SK-N-SH (cell line): ENCODE data around the gene YAF2. TPM values are rescaled to one million over a fixed set of nuclear protein-coding genes. Genes with fewer than 3 reads are reported as not detected.

ENCODE experiments used
- CTCF ChIA-PET: fragments of 300-600, 350-600 bp; formaldehyde crosslinking; extraction: SDS; loops from one replicate; lab custom pipeline; 2021; lab: Yijun Ruan, JAX
- POLR2A ChIA-PET: fragments of 350-600 bp; sonication (Branson Sonifier 250); formaldehyde crosslinking; extraction: SDS; loops from one replicate; lab custom pipeline; 2020; ENCODE audit warnings: antibody characterized with exemption, inconsistent platforms; lab: Yijun Ruan, JAX
- DNase-seq: peaks from one replicate; pipeline ENCODE4 v3.0.0; 2012
- H2AFZ ChIP-seq: fragments of 200-600 bp; sonication (generic); 2 replicates; pipeline ENCODE4 v1.8.1; 2016; ENCODE audit warnings: antibody characterized with exemption, mild to moderate bottlenecking, low read depth
- H3F3A ChIP-seq: fragments of 200-600 bp; sonication (generic); replicated peaks from 2 replicates; pipeline ENCODE3; 2016; ENCODE audit warnings: antibody characterized with exemption, mild to moderate bottlenecking; ENCODE audit not compliant: insufficient read depth
- H3K27ac ChIP-seq, 2 experiments: fragments of 200-500 bp in 1 of 2; fragments of 200-600 bp in 1 of 2; sonication (Bioruptor generic) in 1 of 2; sonication (generic), shearing (Covaris generic) in 1 of 2; 2 replicates each; pipeline versions ENCODE4 v1.5.1 to v1.6.1; 2014 to 2016; ENCODE audit warnings: low read depth in 2 of 2, inconsistent platforms in 1 of 2, low read length in 1 of 2, mild to moderate bottlenecking in 1 of 2, mixed read lengths in 1 of 2
- H3K27me3 ChIP-seq: fragments of 200-600 bp; sonication (generic), shearing (Covaris generic); 2 replicates; pipeline ENCODE4 v1.6.1; 2016; ENCODE audit warnings: mixed run types; ENCODE audit not compliant: insufficient read depth
- H3K36me3 ChIP-seq, 2 experiments: fragments of 200-500 bp in 1 of 2; fragments of 200-600 bp in 1 of 2; sonication (Bioruptor generic) in 1 of 2; sonication (generic) in 1 of 2; replicated peaks in 1 of 2; 2 replicates each; pipeline versions ENCODE3 to v1.5.1; 2014 to 2016; ENCODE audit warnings: low read length in 1 of 2, mild to moderate bottlenecking in 1 of 2; ENCODE audit not compliant: insufficient read depth in 2 of 2, control insufficient read depth in 1 of 2
- H3K4me1 ChIP-seq, 2 experiments: fragments of 200-500 bp in 1 of 2; fragments of 200-600 bp in 1 of 2; sonication (Bioruptor generic) in 1 of 2; sonication (generic), shearing (Covaris generic) in 1 of 2; 2 replicates each; pipeline versions ENCODE4 v1.5.1 to v1.6.1; 2014 to 2016; ENCODE audit warnings: low read depth in 1 of 2, low read length in 1 of 2, mixed run types in 1 of 2; ENCODE audit not compliant: insufficient read depth in 2 of 2, control insufficient read depth in 1 of 2
- H3K4me2 ChIP-seq: fragments of 200-600 bp; sonication (generic), shearing (Covaris generic); 2 replicates; pipeline ENCODE4 v1.6.1; 2017; ENCODE audit warnings: mixed run types
- H3K4me3 ChIP-seq, 2 experiments: fragments of 200-500 bp in 1 of 2; fragments of 200-600 bp in 1 of 2; sonication (Bioruptor generic) in 1 of 2; sonication (generic), shearing (Covaris generic) in 1 of 2; 2 replicates each; pipeline versions ENCODE4 v1.5.1 to v1.8.1; 2014 to 2016; ENCODE audit warnings: low read depth in 2 of 2, inconsistent platforms in 1 of 2, low read length in 1 of 2, mild to moderate bottlenecking in 1 of 2, mixed read lengths in 1 of 2, moderate library complexity in 1 of 2
- H3K79me2 ChIP-seq: fragments of 200-600 bp; sonication (generic); 2 replicates; pipeline ENCODE4 v1.8.1; 2017; ENCODE audit warnings: mild to moderate bottlenecking; ENCODE audit not compliant: insufficient read depth
- H3K9ac ChIP-seq: fragments of 200-600 bp; sonication (generic); 2 replicates; pipeline ENCODE4 v1.6.1; 2017; ENCODE audit warnings: mixed run types
- H3K9me2 ChIP-seq: fragments of 200-600 bp; sonication (generic); 2 replicates; pipeline ENCODE4 v1.6.1; 2017; ENCODE audit warnings: mixed run types
- H3K9me3 ChIP-seq: fragments of 200-600 bp; sonication (generic); 2 replicates; pipeline ENCODE4 v1.6.1; 2017; ENCODE audit warnings: mixed run types, mild to moderate bottlenecking, moderate library complexity
- H4K20me1 ChIP-seq: fragments of 200-600 bp; sonication (generic); 2 replicates; pipeline ENCODE4 v1.6.1; 2017; ENCODE audit warnings: mild to moderate bottlenecking, mixed run types; ENCODE audit not compliant: insufficient read depth
- CHD2 ChIP-seq: fragments of 150-350 bp; IDR thresholded peaks from 2 replicates; pipeline ENCODE4 v1.6.1; 2018; ENCODE audit warnings: low read length; ENCODE audit not compliant: partially characterized antibody
- EZH2phosphoT487 ChIP-seq: fragments of 200-600 bp; sonication (generic); IDR thresholded peaks from 2 replicates; pipeline ENCODE4 v1.6.1; 2017; ENCODE audit warnings: low read depth, mixed run types, mild to moderate bottlenecking, antibody characterized with exemption, moderate library complexity, borderline replicate concordance
- FOSL2 ChIP-seq: IDR thresholded peaks from 2 replicates; pipeline ENCODE4 v1.4.0; 2012; ENCODE audit warnings: low read depth, mild to moderate bottlenecking, moderate library complexity, borderline replicate concordance
- GATA2 ChIP-seq: sonication (generic); formaldehyde crosslinking; IDR thresholded peaks from 2 replicates; pipeline ENCODE4 v1.5.0; 2020; ENCODE audit warnings: mild to moderate bottlenecking, missing genetic modification reagents
- JUND ChIP-seq: IDR thresholded peaks from 2 replicates; pipeline ENCODE4 v1.4.0; 2012
- MXI1 ChIP-seq: IDR thresholded peaks from 2 replicates; pipeline ENCODE4 v1.6.1; 2012; ENCODE audit warnings: mild to moderate bottlenecking, low read depth, low read length, improper control_type of control experiment
- NFIC ChIP-seq: IDR thresholded peaks from 2 replicates; pipeline ENCODE4 v1.4.0; 2012; ENCODE audit warnings: borderline replicate concordance
- NRF1 ChIP-seq: IDR thresholded peaks from 2 replicates; pipeline ENCODE4 v1.6.1; 2012; ENCODE audit warnings: low read depth, mild to moderate bottlenecking, low read length
- RAD21 ChIP-seq: IDR thresholded peaks from 2 replicates; pipeline ENCODE4 v1.6.1; 2012; ENCODE audit warnings: mild to moderate bottlenecking, low read length
- RFX5 ChIP-seq: IDR thresholded peaks from 2 replicates; pipeline ENCODE4 v1.6.1; 2012; ENCODE audit warnings: mild to moderate bottlenecking, improper control_type of control experiment, low read length
- SIN3A ChIP-seq: IDR thresholded peaks from 2 replicates; pipeline ENCODE4 v1.6.1; 2012; ENCODE audit warnings: low read depth, mild to moderate bottlenecking, low read length, moderate library complexity, borderline replicate concordance
- SMC3 ChIP-seq: IDR thresholded peaks from 2 replicates; pipeline ENCODE4 v1.6.1; 2012; ENCODE audit warnings: low read depth, low read length, improper control_type of control experiment
- TAF1 ChIP-seq: IDR thresholded peaks from 2 replicates; pipeline ENCODE4 v1.6.1; 2012; ENCODE audit warnings: low read depth, mild to moderate bottlenecking, low read length, moderate library complexity, borderline replicate concordance
- TEAD4 ChIP-seq: IDR thresholded peaks from 2 replicates; pipeline ENCODE4 v1.4.0; 2012; ENCODE audit warnings: mild to moderate bottlenecking, borderline replicate concordance; ENCODE audit not compliant: insufficient read depth
- YY1 ChIP-seq: IDR thresholded peaks from 2 replicates; pipeline ENCODE4 v1.4.0; 2012; ENCODE audit warnings: low read depth, mild to moderate bottlenecking
- WGBS: methylation state at CpG from one replicate; pipeline ENCODE4 v1.1.6; 2017; ENCODE audit warnings: low lambda C conversion rate; 5-methylcytosine and 5-hydroxymethylcytosine counted together
- polyA plus RNA-seq, 3 experiments: library from polyadenylated mRNA; depleted of rRNA; stranded (reverse); fragments of >200 nt; gene quantifications; 2 replicates each; pipeline ENCODE4 v1.2.3, GENCODE V29; 2012
- TF ChIP-seq, protein P1 (sequence below): IDR thresholded peaks from 2 replicates; pipeline ENCODE4 v1.4.0; 2012; ENCODE audit warnings: low read depth, borderline replicate concordance
- TF ChIP-seq, protein P2 (sequence below): fragments of 150-350 bp; IDR thresholded peaks from 2 replicates; pipeline ENCODE4 v1.6.1; 2016; ENCODE audit warnings: mild to moderate bottlenecking, low read depth, low read length
- TF ChIP-seq, protein P3 (sequence below): IDR thresholded peaks from 2 replicates; pipeline ENCODE4 v1.6.1; 2012; ENCODE audit warnings: mild to moderate bottlenecking, low read depth, low read length, moderate library complexity
- TF ChIP-seq, protein P4 (sequence below): IDR thresholded peaks from 2 replicates; pipeline ENCODE4 v1.4.0; 2012; ENCODE audit warnings: low read depth

The YAF2 gene
- polyA plus RNA-seq, 1 of the 3 experiments (the other 2 are of a cell fraction), result 5.3 TPM

DNA sequence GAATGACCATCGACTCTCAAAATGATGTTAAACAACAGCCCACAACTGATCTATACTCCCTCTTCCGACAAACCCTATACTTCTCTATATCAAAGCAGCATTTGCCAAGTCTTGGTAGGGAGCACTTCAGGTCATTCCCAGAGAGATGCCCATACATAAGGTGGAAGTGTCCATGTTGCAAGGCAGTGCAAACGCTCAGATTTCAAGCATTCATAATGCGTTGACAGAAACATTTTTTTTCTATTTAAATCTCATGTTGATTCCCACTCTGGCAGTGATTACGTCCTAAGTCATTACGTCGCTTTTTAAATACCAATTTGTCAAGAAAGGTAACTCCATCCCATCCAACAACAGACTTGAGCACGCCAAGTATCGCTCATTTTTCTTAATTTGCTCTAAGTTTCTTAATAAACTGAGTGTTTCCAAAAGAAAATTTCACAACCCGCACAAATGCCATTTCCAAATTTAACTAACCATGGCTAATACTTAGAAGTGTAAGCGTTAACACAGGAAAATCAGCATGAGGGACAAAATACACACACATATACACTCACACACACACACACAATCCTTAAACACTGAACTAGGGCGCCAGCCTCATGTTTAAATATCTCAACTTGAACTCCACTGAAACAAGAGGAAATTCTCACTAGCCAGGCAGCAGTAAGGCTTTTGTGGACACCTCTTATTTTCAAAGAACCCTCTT, 94.4 kb downstream of the YAF2 start:
- H4K20me1 ChIP-seq, result peaks cover 29% of the 10 kb centered on the region
- peak; percentile 34 for DNase-seq
- peak overlapping the region; percentile 95 for H2AFZ ChIP-seq
- H3K36me3 ChIP-seq, result no peaks in the 10 kb centered on the region
- H3F3A ChIP-seq, result peaks cover 14% of the 10 kb centered on the region
- H3K4me3 ChIP-seq, result peak overlapping the region; percentile 74 to 87
- peak overlapping the region; percentile 84 for H3K4me2 ChIP-seq
- ChIA-PET POLR2A (no interaction called here), CTCF (interaction anchor here (1.0 kb wide), 2 partner anchors 18 to 340 kb away, joined by 3 read pairs; no protein-coding TSS in a partner anchor)
- no peaks in the 10 kb centered on the region for H3K9me2 ChIP-seq
- H3K4me1 ChIP-seq, result peaks cover 4 to 11% of the 10 kb centered on the region in 2 experiments; a peak in 3 of 4 replicates
- H3K27me3 ChIP-seq, result no peaks in the 10 kb centered on the region
- peak overlapping the region; percentile 74 for H3K9ac ChIP-seq
- WGBS, result 10% methylated on average over 12 of the region's 12 CpGs
- H3K27ac ChIP-seq, result peak overlapping the region in 1 of 2 experiments; percentile 53; a peak in 3 of 4 replicates
- H3K79me2 ChIP-seq, result peaks cover 56% of the 10 kb centered on the region
- TF ChIP-seq MXI1, result peak; percentile 42; the same call in 1 of the 2 replicates
- no peak for TF ChIP-seq RAD21
- H3K9me3 ChIP-seq, result no peaks in the 10 kb centered on the region

DNA sequence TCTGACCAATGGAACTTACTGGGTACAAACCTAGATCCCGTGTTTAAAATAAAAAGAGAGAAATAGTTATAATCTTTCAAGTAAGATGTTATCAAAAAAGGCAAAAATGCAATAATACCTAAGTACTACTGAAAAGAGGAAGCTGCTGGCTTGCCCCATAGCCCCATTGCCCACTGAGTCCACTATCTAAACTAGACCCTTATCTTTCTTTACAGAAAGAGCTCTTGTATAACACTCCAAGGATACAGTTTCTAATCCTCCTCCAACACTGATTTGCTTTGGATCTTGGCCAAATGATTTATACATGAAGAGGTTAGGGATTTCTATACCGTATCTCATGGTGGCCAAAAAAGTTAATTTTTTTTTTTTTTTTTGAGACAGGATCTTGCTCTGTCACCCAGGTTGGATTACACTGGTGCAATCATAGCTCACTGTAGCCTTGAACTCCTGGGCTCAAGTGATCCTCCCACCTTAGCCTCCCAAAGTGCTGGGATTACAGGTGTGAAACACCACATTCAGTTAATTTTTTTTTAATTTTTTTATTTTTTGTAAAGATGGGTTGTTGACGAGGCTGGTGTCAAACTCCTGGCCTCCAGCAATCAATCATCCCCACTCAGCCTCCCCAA, 96.0 kb downstream of the YAF2 start:
- POLR2A ChIA-PET, result no interaction called here
- CTCF ChIA-PET, result interaction anchor here (0.8 to 2.2 kb wide), 4 partner anchors 11 to 190 kb away, joined by 3 to 7 read pairs (median 4); no protein-coding TSS in a partner anchor
- Histone ChIP-seq H3K9me2 (no peaks in the 10 kb centered on the region), H3K27ac (no peak overlapping the region), H3K4me3 (no peak overlapping the region), H3F3A (peaks cover 14% of the 10 kb centered on the region), H3K9ac (no peak overlapping the region), H3K27me3 (no peaks in the 10 kb centered on the region), H3K9me3 (no peaks in the 10 kb centered on the region), H3K79me2 (peaks cover 71% of the 10 kb centered on the region), H4K20me1 (peaks cover 29% of the 10 kb centered on the region), H3K4me2 (no peak overlapping the region), H2AFZ (no peak overlapping the region), H3K4me1 (peaks cover 4 to 11% of the 10 kb centered on the region in 2 experiments; a peak in 3 of 4 replicates), H3K36me3 (no peaks in the 10 kb centered on the region)
- DNase-seq, result no peak
- TF ChIP-seq SIN3A (no peak), NFIC (no peak), SMC3 (no peak), NRF1 (no peak), FOSL2 (no peak), EZH2phosphoT487 (no peak), JUND (no peak), TEAD4 (no peak), TAF1 (no peak), RFX5 (no peak), GATA2 (no peak), YY1 (no peak), CHD2 (no peak)
- TF ChIP-seq, protein P1, sequence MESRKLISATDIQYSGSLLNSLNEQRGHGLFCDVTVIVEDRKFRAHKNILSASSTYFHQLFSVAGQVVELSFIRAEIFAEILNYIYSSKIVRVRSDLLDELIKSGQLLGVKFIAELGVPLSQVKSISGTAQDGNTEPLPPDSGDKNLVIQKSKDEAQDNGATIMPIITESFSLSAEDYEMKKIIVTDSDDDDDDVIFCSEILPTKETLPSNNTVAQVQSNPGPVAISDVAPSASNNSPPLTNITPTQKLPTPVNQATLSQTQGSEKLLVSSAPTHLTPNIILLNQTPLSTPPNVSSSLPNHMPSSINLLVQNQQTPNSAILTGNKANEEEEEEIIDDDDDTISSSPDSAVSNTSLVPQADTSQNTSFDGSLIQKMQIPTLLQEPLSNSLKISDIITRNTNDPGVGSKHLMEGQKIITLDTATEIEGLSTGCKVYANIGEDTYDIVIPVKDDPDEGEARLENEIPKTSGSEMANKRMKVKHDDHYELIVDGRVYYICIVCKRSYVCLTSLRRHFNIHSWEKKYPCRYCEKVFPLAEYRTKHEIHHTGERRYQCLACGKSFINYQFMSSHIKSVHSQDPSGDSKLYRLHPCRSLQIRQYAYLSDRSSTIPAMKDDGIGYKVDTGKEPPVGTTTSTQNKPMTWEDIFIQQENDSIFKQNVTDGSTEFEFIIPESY, result no peak
- TF ChIP-seq, protein P2, sequence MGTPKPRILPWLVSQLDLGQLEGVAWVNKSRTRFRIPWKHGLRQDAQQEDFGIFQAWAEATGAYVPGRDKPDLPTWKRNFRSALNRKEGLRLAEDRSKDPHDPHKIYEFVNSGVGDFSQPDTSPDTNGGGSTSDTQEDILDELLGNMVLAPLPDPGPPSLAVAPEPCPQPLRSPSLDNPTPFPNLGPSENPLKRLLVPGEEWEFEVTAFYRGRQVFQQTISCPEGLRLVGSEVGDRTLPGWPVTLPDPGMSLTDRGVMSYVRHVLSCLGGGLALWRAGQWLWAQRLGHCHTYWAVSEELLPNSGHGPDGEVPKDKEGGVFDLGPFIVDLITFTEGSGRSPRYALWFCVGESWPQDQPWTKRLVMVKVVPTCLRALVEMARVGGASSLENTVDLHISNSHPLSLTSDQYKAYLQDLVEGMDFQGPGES, result no peak
- TF ChIP-seq, protein P3, sequence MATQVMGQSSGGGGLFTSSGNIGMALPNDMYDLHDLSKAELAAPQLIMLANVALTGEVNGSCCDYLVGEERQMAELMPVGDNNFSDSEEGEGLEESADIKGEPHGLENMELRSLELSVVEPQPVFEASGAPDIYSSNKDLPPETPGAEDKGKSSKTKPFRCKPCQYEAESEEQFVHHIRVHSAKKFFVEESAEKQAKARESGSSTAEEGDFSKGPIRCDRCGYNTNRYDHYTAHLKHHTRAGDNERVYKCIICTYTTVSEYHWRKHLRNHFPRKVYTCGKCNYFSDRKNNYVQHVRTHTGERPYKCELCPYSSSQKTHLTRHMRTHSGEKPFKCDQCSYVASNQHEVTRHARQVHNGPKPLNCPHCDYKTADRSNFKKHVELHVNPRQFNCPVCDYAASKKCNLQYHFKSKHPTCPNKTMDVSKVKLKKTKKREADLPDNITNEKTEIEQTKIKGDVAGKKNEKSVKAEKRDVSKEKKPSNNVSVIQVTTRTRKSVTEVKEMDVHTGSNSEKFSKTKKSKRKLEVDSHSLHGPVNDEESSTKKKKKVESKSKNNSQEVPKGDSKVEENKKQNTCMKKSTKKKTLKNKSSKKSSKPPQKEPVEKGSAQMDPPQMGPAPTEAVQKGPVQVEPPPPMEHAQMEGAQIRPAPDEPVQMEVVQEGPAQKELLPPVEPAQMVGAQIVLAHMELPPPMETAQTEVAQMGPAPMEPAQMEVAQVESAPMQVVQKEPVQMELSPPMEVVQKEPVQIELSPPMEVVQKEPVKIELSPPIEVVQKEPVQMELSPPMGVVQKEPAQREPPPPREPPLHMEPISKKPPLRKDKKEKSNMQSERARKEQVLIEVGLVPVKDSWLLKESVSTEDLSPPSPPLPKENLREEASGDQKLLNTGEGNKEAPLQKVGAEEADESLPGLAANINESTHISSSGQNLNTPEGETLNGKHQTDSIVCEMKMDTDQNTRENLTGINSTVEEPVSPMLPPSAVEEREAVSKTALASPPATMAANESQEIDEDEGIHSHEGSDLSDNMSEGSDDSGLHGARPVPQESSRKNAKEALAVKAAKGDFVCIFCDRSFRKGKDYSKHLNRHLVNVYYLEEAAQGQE, result no peak
- TF ChIP-seq, protein P4, sequence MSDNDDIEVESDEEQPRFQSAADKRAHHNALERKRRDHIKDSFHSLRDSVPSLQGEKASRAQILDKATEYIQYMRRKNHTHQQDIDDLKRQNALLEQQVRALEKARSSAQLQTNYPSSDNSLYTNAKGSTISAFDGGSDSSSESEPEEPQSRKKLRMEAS, result no peak
- 90% methylated on average over 3 of the region's 3 CpGs for WGBS
